AG20443 (cell line): ENCODE data around the gene FUOM.

Experiments used
- DNase-seq: peaks from one replicate; pipeline ENCODE4 v3.0.0; 2012; ENCODE audit warnings: low spot score, mixed read lengths

FUOM gene

GRCh38 chr10:133312016-133312768 is 45.6 kb downstream of the FUOM start:
- no peak for DNase-seq

- DNase-seq: no peak
These were observed 46.2 kb downstream of the FUOM start for GRCh38 chr10:133311570-133311969.

DNA sequence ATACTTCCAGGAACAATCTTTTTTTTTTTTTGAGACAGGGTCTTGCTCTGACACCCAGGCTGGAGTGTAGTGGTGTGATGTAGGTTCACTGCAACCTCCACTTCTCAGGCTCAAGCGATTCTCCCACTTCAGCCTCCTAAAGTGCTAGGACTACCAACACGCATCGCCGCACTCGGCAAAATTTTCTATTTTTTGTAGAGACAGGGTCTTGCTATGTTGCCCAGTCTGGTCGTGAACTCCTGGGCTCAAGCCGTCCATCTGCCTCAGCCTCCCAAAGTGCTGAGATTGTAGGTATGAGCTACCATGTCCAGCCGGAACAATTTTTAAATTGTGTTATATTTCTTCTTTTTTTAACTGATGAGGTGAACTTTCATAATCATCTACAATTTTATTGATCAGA is 47.0 kb downstream of the FUOM start:
- DNase-seq: no peak

- no peak for DNase-seq
These were observed 47.4 kb downstream of the FUOM start for GRCh38 chr10:133310399-133310755.

DNA sequence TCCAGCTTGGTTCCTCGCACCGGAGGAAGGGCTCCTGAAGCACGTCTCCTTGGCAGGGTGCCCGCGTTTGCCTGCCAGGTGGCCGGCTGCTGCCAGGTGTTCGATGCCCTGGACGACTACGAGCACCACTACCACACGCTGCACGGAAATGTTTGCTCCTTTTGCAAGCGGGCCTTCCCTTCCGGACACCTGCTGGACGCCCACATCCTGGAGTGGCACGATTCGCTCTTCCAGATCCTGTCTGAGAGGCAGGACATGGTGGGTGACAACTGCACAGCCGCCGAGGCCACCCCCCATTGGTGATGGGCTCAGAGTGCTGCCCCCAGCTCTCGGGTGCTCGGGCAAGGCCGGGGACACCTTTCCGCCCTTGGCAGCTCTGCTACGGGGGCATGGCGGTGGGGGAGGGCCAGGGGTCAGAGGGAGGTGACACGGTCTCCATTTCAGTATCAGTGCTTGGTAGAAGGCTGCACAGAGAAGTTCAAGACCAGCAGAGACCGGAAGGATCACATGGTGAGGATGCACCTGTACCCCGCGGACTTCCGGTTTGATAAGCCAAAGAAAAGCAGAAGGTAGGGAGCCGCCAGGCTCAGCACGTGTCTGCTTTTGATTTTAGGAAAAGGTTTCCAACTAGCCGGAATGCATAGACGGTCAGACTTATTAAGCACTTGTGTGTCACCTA is 48.0 kb downstream of the FUOM start:
- no peak for DNase-seq

GRCh38 chr10:133309100-133309719 is 48.6 kb downstream of the FUOM start:
- DNase-seq: peak; percentile 98

DNA sequence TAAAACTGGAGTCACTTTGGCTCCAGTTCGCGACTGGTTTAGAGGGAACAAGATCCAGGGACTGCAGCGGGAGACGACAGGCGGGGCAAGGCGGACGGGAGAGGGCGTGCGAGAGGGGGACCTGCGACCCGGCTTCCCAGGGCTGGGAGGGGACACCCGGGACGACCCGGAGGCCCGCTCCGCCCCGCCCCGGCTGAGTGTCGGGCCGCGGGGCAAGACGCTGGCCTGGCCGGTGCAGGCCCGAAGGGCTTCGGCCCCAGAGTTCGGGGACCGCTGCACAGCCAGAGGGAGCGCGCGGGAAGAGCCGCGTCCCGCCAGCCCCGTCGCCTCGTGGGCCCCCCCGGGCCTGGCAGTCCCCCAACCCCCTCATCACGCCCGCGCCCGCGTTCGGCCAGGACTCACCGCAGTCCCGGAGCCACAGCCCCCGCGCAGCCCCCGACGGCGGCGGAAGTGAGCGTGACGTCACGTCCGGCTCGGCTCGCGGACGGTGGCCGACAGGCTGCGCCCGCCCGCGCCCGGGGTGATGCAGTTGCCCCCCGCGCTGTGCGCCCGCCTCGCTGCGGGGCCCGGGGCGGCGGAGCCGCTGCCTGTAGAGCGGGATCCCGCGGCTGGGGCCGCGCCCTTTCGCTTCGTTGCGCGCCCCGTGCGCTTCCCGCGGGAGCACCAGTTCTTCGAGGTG is 49.3 kb downstream of the FUOM start, which contains the start of the genes TUBGCP2 and ZNF511:
Gene TUBGCP2 (minus strand): TSS at position 452 of the 679 bp plus-strand sequence. CDS start 5,931 bp downstream, outside the sequence.
Gene ZNF511 (plus strand): TSS at position 494 of the 679 bp plus-strand sequence. CDS start 30 bp downstream, at position 524.
- DNase-seq: peak; percentile 96

- DNase-seq: peak; percentile 50
These were observed 49.9 kb downstream of the FUOM start for GRCh38 chr10:133307776-133308420.

GRCh38 chr10:133306941-133307379 is 50.9 kb downstream of the FUOM start:
- no peak for DNase-seq

GRCh38 chr10:133306097-133306476 is 51.7 kb downstream of the FUOM start:
- no peak for DNase-seq
